Stomach smooth muscle (tissue), 2 donors: ENCODE results near the gene NDUFA7.
A peak's percentile ranks its signal among the peaks of the same experiment; 100 is the strongest.
"Not testable (repeated sequence)": the region's sequence is repeated elsewhere in the genome, so short reads cannot be mapped to it uniquely, and the experiment has no call there.

Experiments used
- H3K27ac ChIP-seq: one replicate; pipeline ENCODE4 v1.7.0; 2013; ENCODE audit warnings: mild to moderate bottlenecking, low read length, inconsistent platforms
- H3K27me3 ChIP-seq, 2 donors: one replicate each; pipeline ENCODE4 v1.7.0; 2013; ENCODE audit warnings: low read length in 2 of 2; ENCODE audit not compliant: insufficient read depth in 2 of 2, control insufficient read depth in 1 of 2
- H3K36me3 ChIP-seq, 2 donors: one replicate each; pipeline ENCODE4 v1.7.0; 2013; ENCODE audit warnings: low read length in 2 of 2; ENCODE audit not compliant: control insufficient read depth in 2 of 2, insufficient read depth in 2 of 2
- H3K4me1 ChIP-seq: one replicate; pipeline ENCODE4 v1.7.0; 2013; ENCODE audit warnings: low read length; ENCODE audit not compliant: control insufficient read depth, insufficient read depth
- H3K4me3 ChIP-seq, 2 donors: one replicate each; pipeline ENCODE4 v1.7.0; 2013; ENCODE audit warnings: low read length in 2 of 2
- H3K9ac ChIP-seq, 2 donors: one replicate each; pipeline ENCODE4 v1.7.0; 2013; ENCODE audit warnings: low read length in 2 of 2, mild to moderate bottlenecking in 1 of 2
- H3K9me3 ChIP-seq, 2 donors: one replicate each; pipeline ENCODE4 v1.7.0; 2013; ENCODE audit warnings: low read length in 2 of 2; ENCODE audit not compliant: control insufficient read depth in 2 of 2
- donor health status: healthy.
- donor health status: Pancreatic carcinoma.

The NDUFA7 gene

GRCh38 chr19:8357007-8357521 lies 35.9 kb upstream of the NDUFA7 start:
- Histone ChIP-seq H3K9ac (no peak overlapping the region), H3K36me3 (no peaks in the 10 kb centered on the region), H3K4me3 (no peak overlapping the region), H3K9me3 (no peaks in the 10 kb centered on the region), H3K27ac (no peak overlapping the region), H3K4me1 (peaks cover 12% of the 10 kb centered on the region), H3K27me3 (no peaks in the 10 kb centered on the region)

DNA sequence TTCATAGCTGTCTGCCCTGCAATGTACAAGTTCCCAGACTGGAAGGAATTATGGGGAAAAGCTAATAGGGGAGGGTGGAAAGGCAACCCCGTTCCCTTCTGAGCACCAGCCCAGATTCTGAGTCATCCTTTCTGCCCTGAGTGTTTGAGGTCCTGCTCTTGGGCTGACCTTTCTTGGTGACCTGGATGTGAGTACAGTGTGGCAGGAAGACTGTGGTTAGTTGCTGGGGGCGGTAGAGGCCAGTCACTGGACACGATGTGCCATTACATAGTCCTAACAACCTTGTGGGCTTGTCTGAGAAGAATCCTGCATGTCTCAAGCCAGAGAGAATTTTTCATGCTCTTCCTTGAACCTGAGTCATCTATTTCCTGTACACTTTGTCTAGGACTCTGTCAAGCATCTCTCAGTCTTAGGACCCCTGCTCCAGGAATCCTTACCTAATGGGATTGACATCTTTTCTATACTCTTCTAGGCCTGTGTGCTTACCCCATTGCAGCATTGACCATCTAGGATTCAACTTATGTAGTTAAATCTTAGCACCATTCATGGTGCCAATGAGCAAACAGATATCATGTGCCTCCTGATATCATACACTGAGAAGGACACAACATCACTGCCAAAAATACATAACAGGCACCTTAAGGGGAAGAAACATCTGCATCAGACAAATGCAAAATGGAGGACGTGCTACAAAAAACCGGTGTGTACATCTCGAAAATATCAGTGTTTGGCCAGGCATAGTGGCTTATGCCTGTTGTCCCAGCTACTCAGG lies 34.6 kb upstream of the NDUFA7 start:
- no peak overlapping the region for H3K27ac ChIP-seq
- H3K9ac ChIP-seq: no peak overlapping the region
- H3K4me3 ChIP-seq: no peak overlapping the region
- H3K27me3 ChIP-seq: peaks cover 0 to 3% of the 10 kb centered on the region in 2 donors
- no peaks in the 10 kb centered on the region for H3K36me3 ChIP-seq
- H3K9me3 ChIP-seq: no peaks in the 10 kb centered on the region
- peaks cover 7% of the 10 kb centered on the region for H3K4me1 ChIP-seq

- H3K36me3 ChIP-seq, H3K27ac ChIP-seq, H3K27me3 ChIP-seq, H3K9ac ChIP-seq, H3K4me1 ChIP-seq, H3K9me3 ChIP-seq: not testable (repeated sequence)
- H3K4me3 ChIP-seq: peak overlapping the region in 1 of 2 donors; percentile 44
Observed at GRCh38 chr19:8352845-8353244, 31.7 kb upstream of the NDUFA7 start.

GRCh38 chr19:8352134-8352827 lies 31.1 kb upstream of the NDUFA7 start:
- Histone ChIP-seq H3K27ac (no peak overlapping the region), H3K4me3 (peak overlapping the region in 1 of 2 donors; percentile 44), H3K27me3 (peaks cover 0 to 3% of the 10 kb centered on the region in 2 donors), H3K36me3 (no peaks in the 10 kb centered on the region), H3K9me3 (no peaks in the 10 kb centered on the region), H3K4me1 (peaks cover 7% of the 10 kb centered on the region), H3K9ac (no peak overlapping the region)

- not testable (repeated sequence) for H3K36me3 ChIP-seq, H3K27ac ChIP-seq
Observed at GRCh38 chr19:8349629-8350372, 28.6 kb upstream of the NDUFA7 start.

GRCh38 chr19:8343483-8343844 lies 22.3 kb upstream of the NDUFA7 start:
- Histone ChIP-seq H3K27me3 (peaks cover 16 to 26% of the 10 kb centered on the region in 2 donors), H3K27ac (no peak overlapping the region), H3K4me3 (peak overlapping the region in 1 of 2 donors; percentile 58), H3K9ac (no peak overlapping the region), H3K4me1 (peaks cover 6% of the 10 kb centered on the region), H3K36me3 (no peaks in the 10 kb centered on the region), H3K9me3 (no peaks in the 10 kb centered on the region)

More at GRCh38 chr19:8349629-8350372, 28.6 kb upstream of the NDUFA7 start:
- H3K4me3 ChIP-seq, H3K9me3 ChIP-seq, H3K4me1 ChIP-seq, H3K9ac ChIP-seq, H3K27me3 ChIP-seq: not testable (repeated sequence)

GRCh38 chr19:8342684-8343482 lies 21.7 kb upstream of the NDUFA7 start, which contains the start of gene KANK3:
Gene KANK3 (minus strand): TSS chr19:8343262. CDS start chr19:8337828, 5,434 bp downstream.
- Histone ChIP-seq H3K4me3 (peak within 1 kb of the TSS in 1 of 2 donors; percentile 58), H3K27me3 (peaks cover 19 to 26% of the 10 kb centered on the region in 2 donors), H3K27ac (peak within 1 kb of the TSS; percentile 31), H3K4me1 (peaks cover 6% of the 10 kb centered on the region), H3K9ac (peak within 1 kb of the TSS in 1 of 2 donors; percentile 21), H3K9me3 (no peaks in the 10 kb centered on the region), H3K36me3 (no peaks in the 10 kb centered on the region)

DNA sequence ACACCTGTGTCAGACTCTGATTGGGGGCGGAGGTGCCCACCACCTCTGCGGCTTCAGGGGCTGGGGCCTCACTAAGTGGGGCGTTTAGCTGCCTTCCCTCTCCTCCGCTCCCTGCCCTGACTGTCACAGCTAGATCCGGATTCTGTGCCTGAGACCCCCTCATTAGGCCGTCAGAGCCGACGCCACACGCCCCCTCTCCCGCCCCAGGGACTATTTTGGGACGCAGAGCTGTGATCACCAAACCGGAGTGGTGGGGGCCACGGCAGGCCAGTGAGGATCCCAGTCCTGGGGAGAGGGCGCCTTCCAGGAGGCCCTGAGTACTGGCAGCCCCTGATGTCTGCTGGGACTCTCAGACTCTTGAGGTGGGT lies 21.1 kb upstream of the NDUFA7 start:
- Histone ChIP-seq H3K27me3 (peaks cover 22 to 30% of the 10 kb centered on the region in 2 donors), H3K4me3 (peak overlapping the region in 1 of 2 donors; percentile 22), H3K36me3 (no peaks in the 10 kb centered on the region), H3K9ac (peak overlapping the region in 1 of 2 donors; percentile 21), H3K4me1 (peaks cover 6% of the 10 kb centered on the region), H3K9me3 (no peaks in the 10 kb centered on the region), H3K27ac (no peak overlapping the region)

- H3K27me3 ChIP-seq: peaks cover 25 to 30% of the 10 kb centered on the region in 2 donors
- H3K36me3 ChIP-seq, H3K27ac ChIP-seq, H3K9ac ChIP-seq, H3K4me3 ChIP-seq, H3K9me3 ChIP-seq, H3K4me1 ChIP-seq: not testable (repeated sequence)
Observed at GRCh38 chr19:8341504-8341903, 20.3 kb upstream of the NDUFA7 start.
